ENCODE data around the gene BIK. TPM values are rescaled to one million over a fixed set of nuclear protein-coding genes. Genes with fewer than 3 reads are reported as not detected.

BIK gene
- total RNA-seq, 1 donor from 2014 or later = 0.87 TPM

GRCh38 chr22:43088984-43089717 lies 21.4 kb upstream of the BIK start, which contains the start of gene TTLL1:
TSS of gene TTLL1 (minus strand) at chr22:43089391. CDS start at chr22:43075586, 13,805 bp downstream.
- Histone ChIP-seq H3K27ac (peak within 1 kb of the TSS; percentile 60), H3K4me1 (peaks cover 10% of the 10 kb centered on the region), H3K27me3 (no peaks in the 10 kb centered on the region), H3K4me3 (peak within 1 kb of the TSS; percentile 91), H3K36me3 (no peaks in the 10 kb centered on the region), H3K9me3 (no peaks in the 10 kb centered on the region)
- intact Hi-C loops (cut with DNase I) = no loop called here
- ATAC-seq = peak; percentile 97
- peak; percentile 96 for DNase-seq
- peak; percentile 12 for TF ChIP-seq CTCF (IDR thresholded peaks at IDR 0.05)

GRCh38 chr22:43090130-43090789 lies 20.3 kb upstream of the BIK start:
- peak; percentile 68 for ATAC-seq
- Histone ChIP-seq H3K4me3 (no peak overlapping the region), H3K9me3 (no peaks in the 10 kb centered on the region), H3K27me3 (no peaks in the 10 kb centered on the region), H3K27ac (no peak overlapping the region), H3K4me1 (peaks cover 10% of the 10 kb centered on the region), H3K36me3 (no peaks in the 10 kb centered on the region)
- intact Hi-C loops (cut with DNase I) = loop anchor here (10.0 kb wide), 1 partner anchor 105 kb away; no protein-coding TSS in a partner anchor
- TF ChIP-seq CTCF (IDR thresholded peaks at IDR 0.05) = peak; percentile 33
- DNase-seq = no peak

- no peak for TF ChIP-seq CTCF (IDR thresholded peaks at IDR 0.05)
- intact Hi-C loops (cut with DNase I) = loop anchor here (10.0 kb wide), 1 partner anchor 107 kb away; no protein-coding TSS in a partner anchor
- no peak for ATAC-seq
Measured at GRCh38 chr22:43092085-43092484, 18.5 kb upstream of the BIK start.

GRCh38 chr22:43094085-43094484 lies 16.5 kb upstream of the BIK start:
- intact Hi-C loops (cut with DNase I) = loop anchor here (10.0 kb wide), 1 partner anchor 109 kb away; no protein-coding TSS in a partner anchor
- ATAC-seq (peak; percentile 36), DNase-seq (peak; percentile 72)
- Histone ChIP-seq H3K27me3 (no peaks in the 10 kb centered on the region), H3K4me3 (no peak overlapping the region), H3K36me3 (no peaks in the 10 kb centered on the region), H3K27ac (no peak overlapping the region), H3K4me1 (peaks cover 6% of the 10 kb centered on the region), H3K9me3 (no peaks in the 10 kb centered on the region)
- no peak for TF ChIP-seq CTCF (IDR thresholded peaks at IDR 0.05)

More at GRCh38 chr22:43092085-43092484, 18.5 kb upstream of the BIK start:
- no peaks in the 10 kb centered on the region for H3K27me3 ChIP-seq
- no peaks in the 10 kb centered on the region for H3K9me3 ChIP-seq
- DNase-seq = no peak
- peaks cover 10% of the 10 kb centered on the region for H3K4me1 ChIP-seq
- no peaks in the 10 kb centered on the region for H3K36me3 ChIP-seq
- H3K27ac ChIP-seq = no peak overlapping the region
- H3K4me3 ChIP-seq = no peak overlapping the region

- peaks cover 5% of the 10 kb centered on the region for H3K4me1 ChIP-seq
- TF ChIP-seq CTCF (IDR thresholded peaks at IDR 0.05) = no peak
- ATAC-seq = no peak
- intact Hi-C loops (cut with DNase I) = loop anchor here (10.0 kb wide), 1 partner anchor 110 kb away; no protein-coding TSS in a partner anchor
- no peak overlapping the region for H3K27ac ChIP-seq
- no peaks in the 10 kb centered on the region for H3K27me3 ChIP-seq
- H3K4me3 ChIP-seq = no peak overlapping the region
- H3K9me3 ChIP-seq = no peaks in the 10 kb centered on the region
- DNase-seq = no peak
- H3K36me3 ChIP-seq = no peaks in the 10 kb centered on the region
Measured at GRCh38 chr22:43094551-43094950, 16.0 kb upstream of the BIK start.
